ENCODE data around the gene TRIM72. TPM values are rescaled to one million over a fixed set of nuclear protein-coding genes. Genes with fewer than 3 reads are reported as not detected.
"Not testable (repeated sequence)": the region's sequence is repeated elsewhere in the genome, so short reads cannot be mapped to it uniquely, and the experiment has no call there.

Gene TRIM72
- under 1 TPM; 0.04 to 0.15 (median 0.11) TPM for polyA plus RNA-seq (ENCODE audit: insufficient read length in 4 of 4)

GRCh38 chr16:31213877-31214707 is at the start of gene TRIM72:
Gene TRIM72, plus strand, starts transcription at chr16:31214119. Its CDS starts 620 bp downstream, at chr16:31214739.
- DNase-seq (ENCODE audit: low read depth in 4 of 4, low spot score in 3 of 4): no peak

- no peak for DNase-seq (ENCODE audit: low read depth in 4 of 4, low spot score in 3 of 4)
These were observed 46.6 kb upstream of the TRIM72 start for GRCh38 chr16:31167315-31167714.

- no peak for DNase-seq (ENCODE audit: low read depth in 4 of 4, low spot score in 3 of 4)
These were observed 45.1 kb upstream of the TRIM72 start for GRCh38 chr16:31168848-31169247.

- DNase-seq (ENCODE audit: low read depth in 4 of 4, low spot score in 3 of 4): not testable (repeated sequence)
These were observed 43.9 kb upstream of the TRIM72 start for GRCh38 chr16:31170048-31170447.

- no peak for DNase-seq (ENCODE audit: low read depth in 4 of 4, low spot score in 3 of 4)
These were observed 36.8 kb upstream of the TRIM72 start for GRCh38 chr16:31177136-31177535.

GRCh38 chr16:31179219-31179746 is 34.6 kb upstream of the TRIM72 start:
- DNase-seq (ENCODE audit: low read depth in 4 of 4, low spot score in 3 of 4): no peak

- DNase-seq (ENCODE audit: low read depth in 4 of 4, low spot score in 3 of 4): peak; percentile 87 to 91 (median 88)
These were observed 34.0 kb upstream of the TRIM72 start, which contains the start of gene FUS for GRCh38 chr16:31179747-31180459. Gene FUS, plus strand, starts transcription at chr16:31180139. Its CDS starts 76 bp downstream, at chr16:31180215.

GRCh38 chr16:31181102-31181830 is 32.7 kb upstream of the TRIM72 start:
- no peak for DNase-seq (ENCODE audit: low read depth in 4 of 4, low spot score in 3 of 4)

GRCh38 chr16:31182391-31182790 is 31.5 kb upstream of the TRIM72 start:
- DNase-seq (ENCODE audit: low read depth in 4 of 4, low spot score in 3 of 4): no peak

GRCh38 chr16:31183432-31184428 is 30.2 kb upstream of the TRIM72 start:
- DNase-seq (ENCODE audit: low read depth in 4 of 4, low spot score in 3 of 4): no peak

- no peak for DNase-seq (ENCODE audit: low read depth in 4 of 4, low spot score in 3 of 4)
These were observed 29.0 kb upstream of the TRIM72 start for GRCh38 chr16:31184888-31185287.

GRCh38 chr16:31185339-31185738 is 28.6 kb upstream of the TRIM72 start:
- no peak for DNase-seq (ENCODE audit: low read depth in 4 of 4, low spot score in 3 of 4)

GRCh38 chr16:31186176-31186575 is 27.7 kb upstream of the TRIM72 start:
- no peak for DNase-seq (ENCODE audit: low read depth in 4 of 4, low spot score in 3 of 4)

GRCh38 chr16:31186930-31187807 is 26.8 kb upstream of the TRIM72 start:
- DNase-seq (ENCODE audit: low read depth in 4 of 4, low spot score in 3 of 4): no peak

GRCh38 chr16:31187808-31188189 is 26.1 kb upstream of the TRIM72 start:
- DNase-seq (ENCODE audit: low read depth in 4 of 4, low spot score in 3 of 4): no peak

GRCh38 chr16:31188450-31189411 is 25.2 kb upstream of the TRIM72 start:
- DNase-seq (ENCODE audit: low read depth in 4 of 4, low spot score in 3 of 4): no peak

- no peak for DNase-seq (ENCODE audit: low read depth in 4 of 4, low spot score in 3 of 4)
These were observed 24.5 kb upstream of the TRIM72 start for GRCh38 chr16:31189412-31189778.

GRCh38 chr16:31190061-31190460 is 23.9 kb upstream of the TRIM72 start:
- DNase-seq (ENCODE audit: low read depth in 4 of 4, low spot score in 3 of 4): no peak
